ENCODE measurements around the gene KIZ.

Gene KIZ

DNA sequence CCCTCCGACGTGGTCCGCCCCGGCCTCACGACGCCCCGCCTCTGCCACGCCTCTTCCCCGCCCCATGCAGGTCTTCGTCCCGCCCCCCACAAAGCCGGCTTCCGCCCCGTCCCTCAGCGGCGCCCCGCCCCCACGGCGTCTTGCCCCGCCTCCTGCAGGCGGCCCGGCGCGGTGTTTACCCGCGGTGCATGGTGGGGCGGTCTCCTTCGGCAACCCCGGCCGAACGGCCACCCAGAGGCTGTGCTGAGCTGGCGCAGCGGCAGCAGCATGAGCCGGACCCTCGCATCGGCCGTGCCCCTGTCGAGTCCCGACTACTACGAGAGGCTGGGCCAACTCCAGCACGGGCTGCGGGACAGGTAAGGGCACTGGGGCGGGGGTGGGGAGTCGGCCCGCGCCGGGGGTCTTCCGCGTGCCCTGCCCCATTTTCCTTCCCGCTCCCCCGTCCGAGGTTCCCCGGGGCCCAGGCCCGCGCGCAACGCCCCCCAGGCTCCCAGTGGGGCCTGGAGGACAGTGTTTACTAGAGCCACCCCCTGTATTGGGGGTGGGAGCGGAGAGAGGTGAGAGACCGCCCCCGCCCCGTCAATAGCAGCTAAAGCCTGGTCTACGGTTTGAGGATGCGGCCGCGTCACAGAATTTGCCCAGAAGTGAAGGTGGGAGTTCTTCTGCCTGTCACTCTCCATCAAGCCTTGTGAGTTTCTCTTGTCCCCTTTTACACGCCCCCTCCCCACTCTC lies at the start of gene KIZ:
KIZ (plus strand) TSS at position 234 of the 732 bp plus-strand sequence; CDS start at position 268, 34 bp downstream.
- peak; percentile 97 for DNase-seq

DNA sequence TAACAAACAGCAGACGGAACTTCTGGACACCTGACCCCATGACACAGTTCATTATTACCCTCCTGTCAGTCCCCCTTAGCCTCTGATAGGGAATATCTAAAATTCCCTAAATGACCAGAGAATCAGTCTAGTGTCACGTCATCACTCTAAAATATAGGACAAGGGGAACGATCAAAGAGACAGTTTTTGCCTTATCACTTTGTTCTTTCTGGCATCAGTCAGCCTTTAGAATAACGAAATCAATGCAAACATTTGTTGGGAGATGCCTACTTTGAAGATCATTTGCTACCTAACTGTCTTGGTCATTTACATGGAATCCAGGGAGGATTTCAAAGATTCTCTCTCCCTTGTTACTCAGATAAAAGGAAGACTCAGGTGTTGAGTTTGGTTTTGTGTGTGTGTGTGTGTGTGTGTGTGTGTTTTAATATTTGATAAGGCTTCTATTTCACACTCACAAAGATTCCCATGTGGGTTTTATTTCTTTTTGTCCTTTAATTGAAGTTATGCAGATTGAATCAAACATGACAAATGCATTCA lies 48.0 kb upstream of the KIZ start:
- DNase-seq, result no peak

- no peak for DNase-seq
Observed at GRCh38 chr20:21082584-21082983, 43.3 kb upstream of the KIZ start.

GRCh38 chr20:21083825-21084325 lies 42.0 kb upstream of the KIZ start:
- DNase-seq, result no peak

GRCh38 chr20:21087862-21088540 lies 37.9 kb upstream of the KIZ start:
- no peak for DNase-seq

DNA sequence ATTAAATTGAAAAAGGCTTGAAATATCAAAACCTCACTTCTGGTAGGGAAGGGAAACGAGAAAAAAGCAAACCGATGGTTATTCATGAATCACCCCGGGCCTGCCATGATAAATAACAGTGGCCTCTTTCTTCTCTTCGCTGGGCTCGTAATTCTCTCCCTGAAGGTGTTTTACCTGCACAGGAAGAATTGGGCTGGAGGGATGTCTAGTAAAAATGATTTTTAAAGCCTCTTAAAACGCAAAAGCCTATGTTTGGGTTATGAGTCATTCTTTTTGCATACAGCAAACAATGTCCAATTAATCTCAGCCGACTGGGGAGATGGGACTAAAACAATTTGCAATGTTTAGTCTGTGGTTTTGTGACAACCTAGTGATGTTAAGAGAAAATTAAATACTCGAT lies 36.5 kb upstream of the KIZ start:
- no peak for DNase-seq

DNA sequence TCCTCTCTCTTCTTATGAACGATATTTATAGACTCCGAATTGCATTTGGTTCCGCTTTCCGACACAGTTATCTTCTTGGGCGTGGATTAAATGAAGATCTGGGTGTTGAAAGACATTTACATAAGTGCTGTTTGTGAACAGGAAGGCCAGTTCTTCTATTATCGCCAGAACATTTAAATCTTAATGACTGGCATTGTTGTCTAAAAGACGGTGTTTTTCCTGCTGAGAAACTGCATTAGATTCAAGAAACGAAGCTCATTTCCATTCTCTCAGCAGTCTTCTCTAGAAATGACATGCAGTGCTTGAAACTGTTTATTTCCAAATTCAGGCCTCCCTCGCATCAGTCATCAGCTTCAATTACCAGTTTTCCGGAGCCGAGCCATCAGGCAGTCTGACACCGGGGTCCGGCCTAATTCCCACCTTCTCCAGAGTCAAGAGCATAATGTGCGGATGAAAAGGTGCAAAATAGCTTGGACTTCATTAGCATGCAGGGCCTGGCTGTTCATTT lies 35.7 kb upstream of the KIZ start:
- no peak for DNase-seq

DNA sequence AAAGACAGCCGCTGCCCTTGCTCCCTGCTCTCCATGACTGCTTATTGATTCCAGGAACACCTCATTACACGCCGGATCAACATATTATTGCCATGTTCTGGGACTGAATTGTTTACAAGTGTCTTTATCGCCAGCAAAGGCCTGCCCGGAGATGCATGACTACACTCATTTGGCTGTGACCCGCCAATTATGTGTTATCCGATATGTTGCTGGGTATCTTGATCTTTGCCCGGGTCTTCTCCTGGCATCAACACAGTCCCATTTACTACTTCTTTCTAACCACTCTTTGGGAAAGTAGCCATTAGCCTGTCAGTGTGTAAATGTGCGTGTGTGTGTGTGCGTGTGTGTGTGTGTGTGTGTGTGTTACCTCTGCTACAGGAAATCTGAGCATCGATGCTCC lies 35.2 kb upstream of the KIZ start:
- no peak for DNase-seq

DNA sequence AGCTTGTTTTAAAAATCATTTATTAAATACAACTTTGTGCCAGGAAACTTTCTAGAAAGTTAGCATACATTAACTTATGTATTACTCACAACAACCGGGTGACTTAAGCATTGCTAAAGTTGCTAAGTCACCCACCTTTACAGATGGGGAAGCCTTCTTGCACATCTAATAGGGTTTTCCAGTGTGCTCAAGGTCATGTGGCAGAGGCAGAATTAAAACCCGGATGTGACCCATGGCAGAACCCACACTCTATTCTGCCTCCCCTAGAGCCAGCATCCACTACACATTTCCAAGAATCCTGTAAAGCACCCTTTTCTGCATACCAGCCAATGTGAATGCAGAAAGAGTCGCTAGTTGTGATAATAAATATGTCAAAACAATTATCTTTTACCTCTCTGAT lies 33.1 kb upstream of the KIZ start:
- no peak for DNase-seq

- DNase-seq, result peak; percentile 16
Observed at GRCh38 chr20:21096321-21097043, 29.4 kb upstream of the KIZ start.

DNA sequence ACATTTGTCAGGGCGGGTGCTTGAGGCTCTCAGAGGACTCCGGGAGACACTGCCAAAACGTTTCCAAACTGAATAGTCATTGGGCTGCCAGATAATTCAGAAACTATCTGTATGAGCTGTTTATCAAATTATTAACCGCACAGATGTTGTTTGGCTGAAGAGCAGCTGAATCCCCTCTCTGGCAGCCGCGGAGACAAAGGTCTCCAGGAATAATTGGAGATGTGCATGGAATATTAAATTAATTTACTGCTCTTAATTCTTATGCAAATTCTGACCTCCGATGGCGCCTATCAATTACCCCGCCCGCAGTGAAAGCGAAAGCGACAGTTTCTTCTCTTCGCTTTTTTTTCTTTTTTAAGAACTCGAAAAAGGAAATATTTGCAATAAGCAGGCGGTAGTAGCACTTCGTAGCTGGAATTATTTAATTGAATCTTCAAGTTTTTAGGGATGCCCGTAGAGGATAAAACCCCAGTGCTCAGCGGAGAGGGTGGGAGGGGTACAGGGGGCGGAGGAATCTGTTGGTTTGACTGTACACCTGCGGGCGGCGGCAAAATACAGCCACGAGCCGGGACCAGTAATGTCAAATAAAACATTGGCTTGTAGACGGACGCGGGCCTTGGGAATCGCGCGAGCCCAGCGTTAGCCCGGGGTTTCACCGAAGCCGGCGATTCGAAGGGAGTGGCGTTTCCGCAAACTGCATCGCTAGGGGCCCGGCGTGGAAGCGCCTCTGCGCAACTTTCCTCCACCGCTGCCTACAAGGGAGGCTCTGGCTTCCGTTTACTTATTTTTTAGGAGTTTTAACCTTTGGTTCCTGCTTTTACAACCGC lies 25.9 kb upstream of the KIZ start:
- DNase-seq, result peak; percentile 55

DNA sequence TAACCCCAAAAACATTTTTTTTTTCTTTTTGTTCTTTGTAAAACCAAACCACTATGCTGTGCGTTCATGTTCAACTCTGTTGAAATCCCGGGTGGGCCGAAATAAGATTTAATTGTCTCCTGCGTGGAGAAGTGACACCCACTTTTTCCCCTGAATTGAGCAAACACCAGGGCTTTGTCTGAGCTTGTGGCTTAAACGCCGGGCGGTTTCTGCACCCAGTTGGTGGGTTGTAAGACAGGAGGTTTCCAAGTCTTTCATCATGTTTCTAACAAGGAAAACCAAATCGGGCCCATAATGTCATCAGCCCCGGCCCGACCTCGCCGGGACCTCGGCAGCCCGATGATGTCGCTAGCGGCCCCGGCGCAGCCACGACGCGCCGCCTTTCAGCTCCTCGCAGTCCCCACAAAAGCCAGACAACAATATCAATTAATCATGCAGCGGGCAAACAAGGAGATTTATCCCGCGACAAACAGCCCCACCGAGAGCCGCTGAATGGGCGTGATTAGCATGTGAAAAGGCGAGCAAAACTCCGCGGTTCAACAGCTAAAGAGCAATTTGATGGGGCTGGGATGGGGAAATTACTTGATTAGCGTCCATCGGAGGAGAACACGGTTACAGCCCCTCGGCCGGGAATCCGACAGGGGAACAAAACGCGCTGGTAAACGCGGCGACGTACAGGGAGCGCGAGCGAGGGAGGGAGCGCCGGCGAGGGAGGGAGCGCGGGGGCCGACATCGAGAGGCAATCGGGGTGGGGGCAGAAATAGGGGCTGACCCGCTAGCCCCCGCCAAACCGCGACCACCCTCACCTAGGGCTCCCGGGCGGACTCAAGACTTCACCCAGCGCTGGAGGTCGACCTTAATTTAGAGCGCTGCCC lies 25.1 kb upstream of the KIZ start:
- peak; percentile 29 for DNase-seq

DNA sequence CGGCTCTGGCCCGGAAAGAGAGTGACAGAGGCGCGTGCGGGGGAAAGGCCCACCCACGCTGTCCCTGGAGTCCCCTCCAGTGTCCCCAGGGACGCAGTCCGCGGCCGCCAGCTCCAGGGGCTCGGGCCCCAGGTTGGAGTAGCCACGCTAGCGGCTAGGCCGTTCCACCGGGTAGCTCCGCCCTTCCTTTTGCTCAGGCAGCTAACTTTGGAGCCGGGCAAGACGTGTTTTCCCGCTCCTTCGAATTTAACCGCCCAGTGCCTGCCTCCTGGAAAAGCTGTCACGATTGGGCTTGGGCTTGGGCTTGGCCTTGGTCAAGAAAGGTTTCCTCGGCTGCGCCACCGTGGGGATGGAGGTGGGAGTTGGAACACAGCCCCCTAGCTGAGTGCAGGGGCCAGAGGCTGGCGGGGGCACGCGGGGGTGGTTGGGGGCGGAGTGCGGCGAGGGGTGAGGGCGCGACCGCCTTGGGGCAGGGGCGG lies 24.4 kb upstream of the KIZ start:
- DNase-seq, result peak; percentile 21

- peak; percentile 13 for DNase-seq
Observed at GRCh38 chr20:21101932-21102575, 23.8 kb upstream of the KIZ start.

DNA sequence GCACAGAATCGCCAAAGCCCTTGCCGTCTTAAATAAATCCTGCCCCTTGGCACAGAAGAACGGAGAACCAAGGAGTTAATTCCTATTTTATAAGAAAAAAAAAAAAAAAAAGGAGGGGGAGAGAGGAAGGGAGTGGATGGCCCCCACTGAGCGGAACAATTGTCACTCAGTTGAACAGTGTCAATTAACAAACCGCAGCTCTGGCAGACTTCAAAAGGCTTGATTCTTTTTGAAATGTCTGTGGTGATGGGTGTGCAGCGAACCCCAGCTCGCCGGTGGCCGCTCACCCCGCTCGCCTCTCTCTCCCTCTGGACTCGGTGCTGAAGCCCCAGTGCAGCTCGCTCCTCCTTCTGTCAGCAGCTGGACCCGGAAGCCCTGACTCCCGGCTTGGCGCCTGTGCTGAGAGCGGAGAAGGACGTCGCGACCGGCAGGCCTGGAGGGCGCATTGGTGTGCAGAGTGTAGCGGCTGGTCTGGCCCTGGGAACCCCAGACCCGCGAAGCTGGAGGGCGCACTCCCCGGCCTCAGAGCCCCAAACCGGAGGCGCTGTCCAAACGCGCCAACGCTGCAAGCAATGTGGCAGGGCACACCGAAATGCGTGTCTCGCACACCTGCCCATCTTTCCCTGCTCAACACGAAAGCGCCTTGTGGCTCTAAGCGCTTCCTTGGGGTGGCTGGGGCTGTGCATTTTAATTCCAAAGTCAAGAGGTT lies 23.1 kb upstream of the KIZ start:
- peak; percentile 58 for DNase-seq

GRCh38 chr20:21103582-21104465 lies 22.1 kb upstream of the KIZ start:
- no peak for DNase-seq

- no peak for DNase-seq
Observed at GRCh38 chr20:21104466-21104761, 21.5 kb upstream of the KIZ start.

DNA sequence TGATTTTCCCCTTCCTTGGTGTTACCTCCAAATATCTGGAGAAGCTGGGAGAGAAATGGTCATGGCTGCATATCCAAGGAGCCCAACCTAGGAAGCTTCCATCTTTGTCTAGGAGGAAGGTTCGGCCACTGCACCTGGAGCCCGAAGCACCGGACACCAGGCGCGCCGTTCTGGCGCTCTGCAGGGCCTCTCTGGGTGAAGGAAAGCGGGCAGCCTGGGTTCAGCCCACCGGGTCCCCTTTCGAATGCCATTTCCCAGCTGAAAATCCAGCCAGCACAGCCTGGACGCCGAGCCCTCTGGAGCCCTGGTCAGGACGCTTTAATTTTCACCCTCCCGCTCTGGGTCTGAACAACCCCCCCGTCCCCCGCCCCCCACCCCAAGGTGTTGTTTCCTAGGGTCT lies 21.0 kb upstream of the KIZ start:
- DNase-seq, result no peak
